NCI-H2196 (cell line): ENCODE results near the gene NOPCHAP1.
A peak's percentile ranks its signal among the peaks of the same experiment; 100 is the strongest.
"Not testable (repeated sequence)": the region's sequence is repeated elsewhere in the genome, so short reads cannot be mapped to it uniquely, and the experiment has no call there.

ENCODE experiments used
- DNase-seq: peaks from one replicate; lab custom pipeline; 2025; ENCODE audit not compliant: unreplicated experiment; lab: John Stamatoyannopoulos, UW

NOPCHAP1 gene

GRCh38 chr12:104986022-104986941, at the start of gene NOPCHAP1:
TSS of gene NOPCHAP1 (plus strand) at chr12:104986316. CDS start at chr12:104986353, 37 bp downstream.
- peak; percentile 95 for DNase-seq

DNA sequence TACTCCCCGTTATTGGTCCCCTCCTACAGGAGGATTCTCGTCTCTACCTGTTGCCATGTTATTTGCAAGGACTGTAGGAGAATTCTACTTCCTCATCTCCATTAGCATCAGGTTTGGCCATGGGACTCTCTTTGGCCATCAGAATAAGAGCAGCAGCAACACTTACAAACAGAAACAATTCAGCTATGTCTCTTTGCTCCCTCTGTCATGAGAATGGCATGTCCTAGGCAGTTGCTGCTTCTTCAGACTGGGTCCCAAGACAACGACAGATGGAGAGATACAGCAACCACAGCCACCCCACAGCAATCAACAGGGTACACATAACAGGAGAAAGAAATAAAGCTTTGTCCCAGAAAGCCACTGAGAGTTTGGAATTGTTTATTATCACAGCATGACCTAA, 47.7 kb upstream of the NOPCHAP1 start:
- no peak for DNase-seq

GRCh38 chr12:104939089-104939488, 47.0 kb upstream of the NOPCHAP1 start:
- DNase-seq, result no peak

GRCh38 chr12:104941454-104941853, 44.7 kb upstream of the NOPCHAP1 start:
- DNase-seq, result no peak

DNA sequence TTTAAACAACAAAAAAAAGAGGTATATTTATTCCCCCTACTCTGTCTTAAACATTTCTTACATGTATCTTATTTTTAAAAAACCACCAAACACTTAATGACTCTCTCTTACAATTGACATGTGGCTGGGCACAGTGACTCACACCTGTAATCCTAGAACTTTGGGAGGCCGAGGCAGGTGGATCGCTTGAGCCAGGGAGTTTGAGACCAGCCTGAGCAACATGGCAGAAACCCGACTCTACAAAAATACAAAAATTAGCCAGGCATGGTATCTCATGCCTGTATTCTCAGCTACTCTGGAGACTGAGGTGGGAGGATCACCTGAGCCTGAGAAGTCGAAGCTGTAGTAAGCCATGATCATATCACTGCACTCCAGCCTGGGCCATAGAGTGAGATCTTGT, 44.0 kb upstream of the NOPCHAP1 start:
- no peak for DNase-seq

DNA sequence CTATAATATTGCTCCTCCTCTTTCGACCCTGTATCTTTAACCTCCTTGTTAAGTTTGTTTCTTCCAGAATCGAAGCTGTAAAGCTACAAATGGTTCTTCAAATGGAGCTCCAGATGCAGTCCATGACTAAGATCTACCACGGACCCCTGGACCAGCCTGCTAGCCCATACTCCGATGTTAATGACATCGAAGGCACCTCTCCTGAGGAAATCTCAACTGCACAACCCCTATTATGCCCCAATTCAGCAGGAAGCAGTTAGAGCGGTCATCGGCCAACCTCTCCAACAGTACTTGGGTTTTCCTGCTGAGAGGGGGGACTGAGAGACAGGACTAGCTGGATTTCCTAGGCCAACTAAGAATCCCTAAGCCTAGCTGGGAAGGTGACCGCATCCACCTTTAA, 42.7 kb upstream of the NOPCHAP1 start:
- not testable (repeated sequence) for DNase-seq

DNA sequence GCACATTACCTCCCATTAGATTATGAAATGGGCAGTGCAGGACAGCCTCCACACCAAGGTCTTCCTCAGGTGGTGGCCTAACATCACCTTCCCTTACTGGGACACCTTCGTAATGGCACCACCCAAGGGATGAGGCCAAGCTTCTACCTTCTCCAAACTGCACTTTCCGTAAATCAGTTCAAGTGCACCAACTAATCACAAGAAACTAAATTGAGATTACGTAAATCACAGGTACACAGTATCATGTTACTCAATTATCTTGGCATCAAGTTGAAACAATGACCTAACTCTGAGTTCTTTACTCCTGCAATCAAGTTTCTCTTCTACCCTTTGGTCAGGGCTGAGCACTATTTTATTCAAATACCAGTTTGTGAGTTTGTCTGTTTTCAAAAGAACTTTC, 41.9 kb upstream of the NOPCHAP1 start:
- no peak for DNase-seq

GRCh38 chr12:104948716-104949115, 37.4 kb upstream of the NOPCHAP1 start:
- DNase-seq, result not testable (repeated sequence)

DNA sequence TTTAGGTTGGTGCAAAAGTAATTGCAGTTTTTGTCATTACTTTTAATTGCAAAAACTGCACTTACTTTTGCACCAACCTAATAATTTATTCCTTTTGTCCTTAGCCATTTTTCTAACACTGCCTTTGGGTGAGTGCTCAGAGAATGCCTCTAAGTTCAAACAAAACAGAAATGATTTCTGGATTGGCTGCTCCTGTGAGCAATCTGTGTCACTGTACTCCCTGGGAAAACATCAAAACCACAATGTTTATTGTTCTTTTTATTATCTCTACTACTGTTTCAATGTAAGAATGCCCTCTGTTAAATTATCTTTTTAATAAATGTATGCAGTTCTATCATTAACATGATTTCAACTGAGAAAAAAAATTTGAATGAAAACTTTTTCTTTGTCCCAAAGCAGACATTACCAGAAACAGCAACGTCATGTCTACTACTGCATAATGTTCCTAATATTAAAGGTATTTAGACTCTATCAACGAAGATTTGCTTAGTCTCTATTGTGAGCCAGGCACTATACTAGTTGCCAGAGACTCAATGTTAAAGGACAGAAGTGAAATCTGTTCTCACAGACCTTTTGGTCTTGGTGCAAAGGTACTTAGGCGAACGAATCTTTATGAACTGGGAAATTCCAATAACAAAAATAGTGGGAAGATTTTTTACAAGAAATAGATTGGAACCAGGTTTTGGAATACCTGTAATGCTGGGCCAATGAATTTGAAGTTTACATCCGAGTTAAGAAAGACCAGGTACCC, 34.2 kb upstream of the NOPCHAP1 start:
- DNase-seq, result no peak

- no peak for DNase-seq
These were observed 33.3 kb upstream of the NOPCHAP1 start for GRCh38 chr12:104952816-104953215.

- DNase-seq, result no peak
These were observed 32.8 kb upstream of the NOPCHAP1 start for GRCh38 chr12:104953323-104953722.

DNA sequence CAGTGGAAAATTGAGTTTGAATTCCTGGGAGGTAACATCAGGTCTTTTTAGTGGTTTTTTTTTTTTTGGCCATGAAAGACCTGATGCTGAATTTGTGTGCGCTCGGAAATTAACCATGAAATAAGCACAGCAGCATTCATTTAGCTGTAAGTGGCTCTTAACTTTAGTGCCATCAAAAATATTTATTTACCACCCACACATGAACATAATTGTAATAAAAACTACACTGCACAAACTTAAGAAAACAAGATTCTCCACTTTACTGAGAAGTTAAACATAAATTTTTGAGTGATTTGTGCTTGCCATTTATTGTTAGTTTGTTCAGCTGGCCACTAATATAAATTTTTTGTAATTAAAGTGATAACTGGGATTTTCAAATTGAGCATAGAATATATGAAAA, 30.4 kb upstream of the NOPCHAP1 start:
- DNase-seq, result no peak

GRCh38 chr12:104956870-104957718, 29.0 kb upstream of the NOPCHAP1 start:
- DNase-seq, result no peak

GRCh38 chr12:104957719-104958000, 28.5 kb upstream of the NOPCHAP1 start:
- DNase-seq, result no peak

- peak; percentile 88 for DNase-seq
These were observed 27.9 kb upstream of the NOPCHAP1 start, which contains the start of gene SLC41A2 for GRCh38 chr12:104958001-104958804. TSS of gene SLC41A2 (minus strand) at chr12:104958290. CDS start at chr12:104928527, 29,763 bp downstream.

DNA sequence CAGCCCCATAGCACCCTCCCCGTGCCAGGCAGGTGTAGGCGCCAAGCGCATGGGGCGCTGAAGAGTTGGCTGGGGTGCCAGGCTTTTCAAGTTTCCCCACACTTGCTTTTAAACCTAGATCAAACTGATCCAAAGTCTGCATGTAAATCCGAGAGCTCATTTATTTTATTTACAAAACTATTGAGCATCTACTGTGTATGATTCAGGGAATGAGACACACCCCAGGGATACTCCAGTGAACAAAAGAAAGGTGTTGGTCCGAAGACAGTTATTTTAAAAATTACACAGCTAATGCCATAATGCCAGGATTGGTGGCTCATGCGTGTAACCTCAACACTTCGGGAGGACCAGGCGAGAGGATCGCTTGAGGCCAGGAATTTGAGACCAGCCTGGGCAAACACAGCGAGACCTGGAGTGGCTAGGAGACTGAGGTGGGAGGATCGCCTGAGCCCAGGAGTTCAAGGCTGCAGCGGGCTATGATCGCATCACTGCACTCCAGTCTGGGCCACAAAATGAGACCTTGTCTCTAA, 27.2 kb upstream of the NOPCHAP1 start:
- DNase-seq, result peak; percentile 66

DNA sequence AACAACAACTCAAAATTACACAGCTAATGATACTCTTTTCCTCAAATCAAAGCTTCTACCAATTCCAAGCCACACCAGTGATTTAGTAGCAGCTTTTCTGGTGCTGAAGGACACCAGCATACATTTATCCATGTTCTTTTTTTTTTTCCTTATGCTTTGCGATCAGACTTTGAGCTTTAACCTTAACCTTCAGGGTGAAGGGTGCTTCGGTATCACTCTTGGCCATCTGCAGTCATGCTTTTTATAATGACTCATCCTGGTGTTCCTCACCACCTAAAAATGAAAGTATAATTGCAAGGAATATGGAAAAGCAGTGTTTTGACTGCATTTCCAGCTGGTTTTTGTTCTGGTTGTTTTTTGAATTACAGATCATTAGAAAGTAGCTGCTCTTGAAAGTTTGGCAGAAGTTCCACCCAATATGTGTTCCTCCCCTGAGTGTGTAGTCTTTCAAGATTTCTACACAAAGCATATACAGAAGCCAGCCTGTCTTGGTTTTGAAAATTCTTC, 26.7 kb upstream of the NOPCHAP1 start:
- DNase-seq, result no peak

GRCh38 chr12:104960464-104960863, 25.7 kb upstream of the NOPCHAP1 start:
- no peak for DNase-seq

DNA sequence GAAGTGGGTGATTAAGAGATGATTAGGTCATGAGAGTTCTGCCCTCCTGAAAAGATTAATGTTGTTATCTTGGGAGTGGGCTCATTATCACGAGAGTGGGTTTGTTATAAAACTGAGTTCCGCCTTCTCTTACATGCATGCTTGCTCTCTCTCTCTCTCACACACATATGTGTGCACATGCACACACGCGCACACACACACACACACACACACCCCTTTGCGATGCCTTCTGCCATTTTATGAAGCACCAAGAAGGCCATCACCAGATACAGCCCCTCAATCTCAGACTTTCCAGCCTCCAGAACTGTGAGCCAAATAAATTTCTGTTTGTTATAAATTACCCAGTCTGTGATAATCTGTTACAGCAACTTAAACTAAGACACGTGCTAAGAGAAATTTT, 22.4 kb upstream of the NOPCHAP1 start:
- no peak for DNase-seq
